PC-3 (cell line): ENCODE data around the gene PPFIBP1. TPM values are rescaled to one million over a fixed set of nuclear protein-coding genes. Genes with fewer than 3 reads are reported as not detected.

Source experiments
- ATAC-seq: fragments of 200-7000 bp; cut with Tn5 transposase; 2 replicates; pipeline ENCODE4 v1.9.1; 2020; ENCODE audit warnings: mild to moderate bottlenecking, moderate library complexity
- BruUV-seq: library from RNA; stranded (reverse); fragments of 400-500 nt; replicated peaks from 2 replicates; lab custom pipeline; 2021; lab: Mats Ljungman, UMichigan
- CTCF ChIA-PET: fragments of 300-600 bp; sonication (Branson Sonifier 250); formaldehyde crosslinking; loops from one replicate; lab custom pipeline; 2022; ENCODE audit warnings: antibody characterized with exemption; lab: Charles Lee
- POLR2A ChIA-PET: fragments of 300-600 bp; sonication (Branson Sonifier 250); formaldehyde crosslinking; loops from one replicate; lab custom pipeline; 2022; ENCODE audit warnings: antibody characterized with exemption; ENCODE audit not compliant: unreplicated experiment; lab: Charles Lee
- DNase-seq: peaks from one replicate; pipeline ENCODE4 v3.0.0-alpha.2; 2015
- H2AFZ ChIP-seq: fragments of 300-600 bp; sonication (generic); 2 replicates; pipeline ENCODE4 v1.6.0; 2016; ENCODE audit warnings: antibody characterized with exemption, low read length
- H3F3A ChIP-seq: fragments of 300-600 bp; sonication (generic); one replicate; pipeline ENCODE4 v1.6.0; 2017; ENCODE audit warnings: antibody characterized with exemption, low read length, control low read depth, mild to moderate bottlenecking; ENCODE audit not compliant: unreplicated experiment
- H3K27ac ChIP-seq: fragments of 300-600 bp; sonication (generic); 2 replicates; pipeline ENCODE4 v1.5.1; 2016; ENCODE audit warnings: mild to moderate bottlenecking, low read length
- H3K27me3 ChIP-seq: fragments of 300-600 bp; sonication (generic); 2 replicates; pipeline ENCODE4 v1.6.1; 2016; ENCODE audit warnings: low read length, mixed read lengths
- H3K36me3 ChIP-seq: fragments of 300-600 bp; sonication (generic); 2 replicates; pipeline ENCODE4 v1.6.1; 2016; ENCODE audit warnings: low read depth, mixed run types, low read length, mixed read lengths
- H3K4me1 ChIP-seq: fragments of 300-600 bp; sonication (generic); 2 replicates; pipeline ENCODE4 v1.5.1; 2016; ENCODE audit warnings: low read length; ENCODE audit not compliant: insufficient read depth
- H3K4me2 ChIP-seq: fragments of 300-600 bp; sonication (generic); 2 replicates; pipeline ENCODE4 v1.6.0; 2016; ENCODE audit warnings: low read length
- H3K4me3 ChIP-seq: fragments of 300-600 bp; sonication (generic); 2 replicates; pipeline ENCODE4 v1.5.1; 2016; ENCODE audit warnings: mild to moderate bottlenecking, low read length, mixed read lengths
- H3K79me2 ChIP-seq: fragments of 300-600 bp; sonication (generic); 2 replicates; pipeline ENCODE4 v1.6.1; 2017; ENCODE audit warnings: low read length, mixed read lengths
- H3K9ac ChIP-seq: fragments of 300-600 bp; sonication (generic); 2 replicates; pipeline ENCODE4 v1.6.0; 2016; ENCODE audit warnings: mild to moderate bottlenecking, low read length
- H3K9me2 ChIP-seq: fragments of 300-600 bp; sonication (generic); replicated peaks from 2 replicates; pipeline ENCODE4 v1.6.1; 2016; ENCODE audit warnings: mixed run types, low read length, mixed read lengths
- H3K9me3 ChIP-seq: fragments of 300-600 bp; sonication (generic); 2 replicates; pipeline ENCODE4 v1.6.1; 2016; ENCODE audit warnings: low read length, mixed read lengths
- H4K20me1 ChIP-seq: fragments of 300-600 bp; sonication (generic); 2 replicates; pipeline ENCODE4 v1.6.1; 2016; ENCODE audit warnings: low read length, mixed read lengths
- CTCF ChIP-seq: fragments of 300-600 bp; sonication (generic); conservative IDR thresholded peaks from 2 replicates; pipeline ENCODE4 v1.5.1; 2017; ENCODE audit warnings: antibody characterized with exemption, low read depth, mild to moderate bottlenecking, low read length
- EZH2 ChIP-seq: fragments of 300-600 bp; sonication (generic); IDR thresholded peaks from one replicate; pipeline ENCODE4 v1.6.1; 2017; ENCODE audit warnings: antibody characterized with exemption, mild to moderate bottlenecking, low read length; ENCODE audit not compliant: unreplicated experiment
- EZH2phosphoT487 ChIP-seq: fragments of 300-600 bp; sonication (generic); IDR thresholded peaks from 2 replicates; pipeline ENCODE4 v1.6.1; 2018; ENCODE audit warnings: mild to moderate bottlenecking, antibody characterized with exemption, low read length, borderline replicate concordance
- intact Hi-C: fragments of 100-400 bp; cut with micrococcal nuclease; formaldehyde crosslinking; loops from 2 replicates; pipeline ENCODE4 v1.9.0; 2023
- total RNA-seq: library from RNA; depleted of rRNA; stranded (reverse); fragments of >200 nt; gene quantifications from 2 replicates; pipeline ENCODE4 v1.2.3, GENCODE V29; 2014

The PPFIBP1 gene
- total RNA-seq, 1 experiment from 2014 or later: 56.9 TPM

GRCh38 chr12:27615331-27615891, 91.4 kb downstream of the PPFIBP1 start:
- H3K27me3 ChIP-seq: no peaks in the 10 kb centered on the region
- no peaks in the 10 kb centered on the region for H3K36me3 ChIP-seq
- peaks cover 72% of the 10 kb centered on the region for H3K4me1 ChIP-seq
- H3K9me3 ChIP-seq: no peaks in the 10 kb centered on the region
- H3K4me2 ChIP-seq: peak overlapping the region; percentile 33
- TF ChIP-seq EZH2 (no peak), CTCF (no peak), EZH2phosphoT487 (no peak)
- DNase-seq (peak; percentile 81), ATAC-seq (peak; percentile 53)
- CTCF ChIA-PET: no interaction called here
- no peak overlapping the region for H2AFZ ChIP-seq
- H3K9ac ChIP-seq: 0 out of 2 replicates have a peak overlapping the region, but pooled peaks have one; percentile 2
- no TSS peak for BruUV-seq
- peak overlapping the region; percentile 72 for H3K27ac ChIP-seq
- H4K20me1 ChIP-seq: no peaks in the 10 kb centered on the region
- peaks cover 7% of the 10 kb centered on the region for H3F3A ChIP-seq
- H3K4me3 ChIP-seq: no peak overlapping the region
- no peaks in the 10 kb centered on the region for H3K9me2 ChIP-seq
- intact Hi-C loops: no loop called here
- H3K79me2 ChIP-seq: peaks cover 43% of the 10 kb centered on the region
- POLR2A ChIA-PET: no interaction called here

- H3K4me3 ChIP-seq: no peak overlapping the region
- no peaks in the 10 kb centered on the region for H3K36me3 ChIP-seq
- peak overlapping the region; percentile 72; the same call in 1 of the 2 replicates for H3K27ac ChIP-seq
- H3K9me3 ChIP-seq: no peaks in the 10 kb centered on the region
- peaks cover 41% of the 10 kb centered on the region for H3K79me2 ChIP-seq
- ATAC-seq: no peak
- no peak for TF ChIP-seq CTCF
- no peak for TF ChIP-seq EZH2phosphoT487
- TF ChIP-seq EZH2: no peak
- H3K9me2 ChIP-seq: no peaks in the 10 kb centered on the region
- H2AFZ ChIP-seq: no peak overlapping the region
- H3K9ac ChIP-seq: no peak overlapping the region
- H4K20me1 ChIP-seq: no peaks in the 10 kb centered on the region
- CTCF ChIA-PET: no interaction called here
- POLR2A ChIA-PET: no interaction called here
- intact Hi-C loops: no loop called here
- BruUV-seq: no TSS peak
- H3K4me2 ChIP-seq: peak overlapping the region; percentile 15
- DNase-seq: peak; percentile 54
- H3F3A ChIP-seq: peaks cover 7% of the 10 kb centered on the region
- H3K4me1 ChIP-seq: peaks cover 64% of the 10 kb centered on the region
- no peaks in the 10 kb centered on the region for H3K27me3 ChIP-seq
These were observed 92.5 kb downstream of the PPFIBP1 start for GRCh38 chr12:27616356-27617142.
